Subcutaneous adipose tissue (tissue), 4 donors: ENCODE measurements around the gene CEMIP. TPM values are rescaled to one million over a fixed set of nuclear protein-coding genes. Genes with fewer than 3 reads are reported as not detected.

ENCODE experiments used
- total RNA-seq, 4 donors: library from RNA; depleted of rRNA; stranded (reverse); fragments of >200 nt; gene quantifications; one replicate each; pipeline ENCODE4 v1.1.0, GENCODE V29; 2016
- TF ChIP-seq, protein P1 (sequence below): fragments of 450-650 bp; IDR thresholded peaks from one replicate; pipeline ENCODE4 v1.5.1; 2016; ENCODE audit warnings: low read depth, mild to moderate bottlenecking, control low read depth, antibody characterized with exemption, moderate library complexity

CEMIP gene
- total RNA-seq, 4 donors from 2014 or later, result 0.17 TPM; not detected in 3

DNA sequence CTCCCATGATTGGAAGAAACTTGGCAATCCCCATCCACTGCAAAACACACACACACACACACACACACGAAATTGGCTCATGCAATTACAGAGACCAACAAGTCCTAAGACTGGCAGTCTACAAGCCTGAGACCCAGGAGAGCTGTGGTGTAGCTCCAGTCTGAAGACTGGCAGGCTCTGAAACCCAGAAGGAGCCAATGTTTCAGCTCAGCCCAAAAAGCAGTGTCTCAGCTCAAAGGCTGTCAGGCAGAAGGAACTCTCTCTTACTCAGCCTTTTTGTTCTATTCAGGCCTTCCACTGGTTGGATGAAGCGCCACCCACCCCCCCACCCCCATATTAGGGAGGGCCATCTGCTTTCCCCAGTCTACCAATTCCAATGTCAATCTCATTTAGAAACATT is 178.4 kb downstream of the CEMIP start:
- TF ChIP-seq, protein P1, sequence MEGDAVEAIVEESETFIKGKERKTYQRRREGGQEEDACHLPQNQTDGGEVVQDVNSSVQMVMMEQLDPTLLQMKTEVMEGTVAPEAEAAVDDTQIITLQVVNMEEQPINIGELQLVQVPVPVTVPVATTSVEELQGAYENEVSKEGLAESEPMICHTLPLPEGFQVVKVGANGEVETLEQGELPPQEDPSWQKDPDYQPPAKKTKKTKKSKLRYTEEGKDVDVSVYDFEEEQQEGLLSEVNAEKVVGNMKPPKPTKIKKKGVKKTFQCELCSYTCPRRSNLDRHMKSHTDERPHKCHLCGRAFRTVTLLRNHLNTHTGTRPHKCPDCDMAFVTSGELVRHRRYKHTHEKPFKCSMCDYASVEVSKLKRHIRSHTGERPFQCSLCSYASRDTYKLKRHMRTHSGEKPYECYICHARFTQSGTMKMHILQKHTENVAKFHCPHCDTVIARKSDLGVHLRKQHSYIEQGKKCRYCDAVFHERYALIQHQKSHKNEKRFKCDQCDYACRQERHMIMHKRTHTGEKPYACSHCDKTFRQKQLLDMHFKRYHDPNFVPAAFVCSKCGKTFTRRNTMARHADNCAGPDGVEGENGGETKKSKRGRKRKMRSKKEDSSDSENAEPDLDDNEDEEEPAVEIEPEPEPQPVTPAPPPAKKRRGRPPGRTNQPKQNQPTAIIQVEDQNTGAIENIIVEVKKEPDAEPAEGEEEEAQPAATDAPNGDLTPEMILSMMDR, result no peak

DNA sequence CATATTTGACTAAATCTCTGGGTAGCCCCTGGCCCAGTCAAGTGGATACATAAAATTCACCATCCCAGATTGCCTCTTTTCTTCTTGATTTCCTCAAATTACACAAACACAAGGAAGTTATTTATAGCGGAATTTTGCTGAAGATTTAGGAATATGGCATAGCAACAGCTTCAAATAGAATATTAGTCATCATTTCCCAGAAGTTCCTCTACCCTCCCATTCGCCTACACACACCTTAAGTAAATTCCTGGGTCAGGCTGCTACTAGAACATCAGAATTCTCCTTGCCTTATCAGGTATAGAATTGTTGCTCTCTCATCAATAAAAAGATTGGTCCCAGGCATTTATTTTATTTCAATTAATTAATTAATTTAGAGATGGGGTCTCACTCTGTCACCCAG is 178.8 kb downstream of the CEMIP start:
- TF ChIP-seq, protein P1, result no peak

DNA sequence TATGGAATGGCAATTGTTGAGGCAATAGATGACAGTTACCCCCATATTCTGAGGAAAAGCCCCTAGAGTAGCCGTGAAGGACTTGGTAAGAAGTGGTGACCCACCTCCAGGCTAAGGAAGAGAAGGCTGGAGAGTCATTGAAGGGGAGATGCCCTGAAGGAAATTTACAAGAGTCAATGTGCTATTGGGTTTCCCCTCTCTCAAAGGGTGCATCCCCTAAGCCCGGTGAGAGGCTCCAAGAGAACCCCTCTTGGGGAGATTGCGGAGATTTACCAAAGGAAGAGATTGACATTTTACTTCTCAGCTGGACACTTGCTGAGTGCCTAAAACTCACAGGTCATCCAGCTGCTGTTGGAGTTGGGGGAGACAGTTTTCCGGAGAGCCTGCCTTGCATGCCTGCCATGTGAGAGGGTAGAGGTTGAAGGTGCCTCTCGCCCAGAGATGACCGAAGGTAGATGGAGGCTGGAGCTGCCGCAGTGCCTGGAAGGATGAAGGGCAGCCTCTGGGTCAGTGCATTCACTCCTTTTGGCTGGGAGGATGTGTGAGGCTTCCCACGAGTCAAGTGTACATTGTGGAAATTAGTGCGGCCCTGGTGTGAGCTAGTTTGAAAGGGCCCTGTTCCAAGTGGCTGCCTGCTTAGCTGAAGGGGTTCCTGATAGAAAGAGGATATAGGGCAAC is 179.8 kb downstream of the CEMIP start:
- TF ChIP-seq, protein P1, result no peak

DNA sequence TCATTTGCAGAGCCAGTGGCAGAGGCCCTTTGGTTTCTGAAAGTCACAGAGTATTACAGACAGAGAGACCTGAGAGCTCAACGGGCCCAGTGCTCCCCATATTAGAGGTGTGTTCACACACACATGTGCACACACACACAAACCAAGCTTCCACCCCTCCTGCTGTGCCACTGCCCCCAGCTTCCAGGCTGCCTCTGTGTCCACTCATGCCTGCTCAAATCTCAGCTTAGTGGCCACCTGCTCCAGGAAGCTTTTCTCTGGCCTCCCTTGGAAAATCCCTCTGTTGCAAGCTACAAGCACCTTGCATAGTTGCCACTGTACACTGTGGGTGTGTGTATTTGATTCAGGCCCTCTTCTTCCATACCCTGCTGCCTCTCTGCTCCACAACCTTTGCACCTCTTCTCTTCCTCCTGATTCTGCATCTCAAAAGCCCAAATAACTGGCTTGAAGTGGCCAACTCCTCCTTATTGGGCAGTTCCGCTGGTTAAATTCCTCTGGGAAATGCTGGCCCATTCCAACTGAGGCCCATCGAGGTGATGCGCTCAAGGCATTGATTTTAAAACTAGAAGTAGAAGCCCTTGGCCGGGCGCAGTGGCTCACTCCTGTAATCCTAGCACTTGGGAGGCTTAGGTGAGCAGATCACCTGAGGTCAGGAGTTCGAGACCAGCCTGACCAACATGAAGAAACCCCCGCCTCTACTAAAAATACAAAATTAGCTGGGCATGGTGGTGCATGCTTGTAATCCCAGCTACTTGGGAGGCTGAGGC is 187.4 kb downstream of the CEMIP start:
- TF ChIP-seq, protein P1, result no peak

DNA sequence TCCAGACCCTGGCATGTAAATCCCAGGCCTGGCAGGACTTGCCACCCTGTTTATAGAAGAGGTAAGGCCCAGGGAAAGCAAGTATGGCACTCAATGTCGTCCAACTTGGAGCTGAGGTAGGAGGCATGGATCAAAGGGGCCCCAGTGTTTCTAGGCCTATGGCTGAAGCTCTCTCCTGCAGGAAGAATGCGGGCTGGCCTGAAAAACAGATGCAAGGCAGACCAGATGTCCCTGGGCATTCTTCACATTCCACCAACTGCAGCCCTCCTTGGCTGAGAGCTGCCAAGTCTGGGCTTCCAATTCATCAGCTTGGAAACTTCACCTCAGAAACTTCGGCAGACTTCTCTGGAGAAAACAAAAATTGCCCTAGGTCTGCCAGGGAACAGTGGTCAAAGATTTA is 188.3 kb downstream of the CEMIP start:
- TF ChIP-seq, protein P1, result no peak

DNA sequence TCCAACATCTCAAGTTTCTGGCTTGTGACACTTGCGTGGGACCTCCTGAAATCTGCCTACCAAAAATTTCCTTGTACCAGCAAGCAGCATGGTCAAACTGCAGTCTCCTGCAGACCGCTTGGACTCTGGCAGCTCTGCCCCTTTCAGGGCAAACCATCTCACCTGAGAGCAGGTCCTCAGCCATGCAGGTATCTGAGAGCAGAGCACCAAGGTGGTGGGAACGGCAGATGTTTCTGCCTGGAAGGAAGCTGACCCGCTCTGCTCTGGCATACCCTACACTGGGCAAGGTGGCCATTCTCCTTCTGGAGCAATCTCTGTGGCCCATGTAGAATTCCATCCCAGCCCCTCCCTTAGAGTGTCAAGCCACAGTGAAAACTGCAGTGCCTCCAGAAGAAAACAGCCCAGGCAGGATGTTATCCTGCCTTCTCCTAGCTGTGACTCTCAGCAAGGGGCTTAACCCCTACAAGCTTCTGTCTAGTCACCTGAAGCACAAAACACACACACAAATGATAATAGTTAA is 188.9 kb downstream of the CEMIP start:
- TF ChIP-seq, protein P1, result no peak

DNA sequence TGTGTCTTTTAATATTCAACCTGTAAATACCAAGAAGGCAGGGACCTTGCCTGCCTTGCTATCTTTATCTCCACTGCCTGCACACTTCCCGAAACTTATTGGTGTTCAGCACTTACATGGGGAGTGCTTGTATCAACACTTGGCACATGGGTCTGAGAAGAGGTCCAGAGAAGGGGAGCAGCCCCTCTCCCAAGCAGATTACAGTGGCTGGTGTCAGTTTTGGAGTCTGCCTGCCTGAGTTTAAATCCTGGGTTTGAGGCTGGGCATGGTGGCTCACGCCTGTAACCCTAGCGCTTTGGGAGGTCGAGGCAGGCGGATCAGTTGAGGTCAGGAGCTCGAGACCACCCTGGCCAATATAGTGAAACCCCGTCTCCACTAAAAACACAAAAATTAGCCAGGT is 190.1 kb downstream of the CEMIP start:
- TF ChIP-seq, protein P1, result no peak
